Activated T-helper 1 cell treated with Interleukin-2 at 50 U/mL for 16 hours (primary cell): ENCODE data around the gene FOXQ1.

Experiments
- DNase-seq: peaks from one replicate; pipeline ENCODE4 v3.0.0-alpha.2; 2020; ENCODE audit warnings: low read depth

Gene FOXQ1

DNA sequence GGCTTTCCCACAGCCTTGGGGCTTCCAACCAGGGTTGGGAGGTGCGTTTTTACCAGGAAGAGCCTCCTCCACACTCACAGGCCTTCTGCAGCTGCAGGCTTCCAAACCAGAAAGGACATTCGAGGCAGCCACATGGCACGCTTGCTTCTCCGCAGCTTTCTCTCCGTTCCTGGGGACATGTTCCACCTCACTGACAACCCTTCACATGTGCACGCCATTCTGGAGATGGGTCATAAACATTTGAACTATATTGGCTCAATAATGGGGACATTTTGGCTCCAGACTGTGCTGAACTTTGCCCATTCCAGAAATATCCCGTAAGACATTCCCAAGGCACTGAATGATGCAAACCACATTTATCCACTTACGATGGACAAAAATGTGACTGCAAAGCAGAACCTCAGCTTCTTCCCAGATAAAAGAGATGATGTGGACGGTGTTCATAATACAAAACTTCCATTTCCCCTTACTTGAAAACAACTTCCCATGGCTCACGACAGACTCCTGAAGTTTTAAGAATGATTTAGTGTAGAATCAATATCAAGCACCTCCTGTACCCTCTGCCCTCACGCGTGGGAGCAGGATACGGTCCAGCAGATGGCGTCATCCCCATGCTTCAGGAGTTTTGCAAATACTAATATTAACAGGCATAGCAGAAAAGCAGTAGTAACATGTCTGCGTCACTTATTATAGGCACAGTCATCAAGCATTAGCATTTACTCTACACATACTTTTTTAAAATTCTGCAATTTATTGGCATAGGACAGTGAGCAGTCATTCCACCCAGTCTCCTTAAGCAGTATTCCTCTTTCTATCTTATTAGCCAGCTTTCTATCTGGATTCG lies 52.1 kb downstream of the FOXQ1 start:
- no peak for DNase-seq
